Psoas muscle (tissue), 7 donors: ENCODE data around the gene ZNF711. TPM values are rescaled to one million over a fixed set of nuclear protein-coding genes. Genes with fewer than 3 reads are reported as not detected.

Experiments used
- polyA plus RNA-seq, 3 donors: library from polyadenylated mRNA; stranded (reverse); fragments of 200-250 nt; gene quantifications; one replicate each; pipeline ENCODE4 v1.2.3, GENCODE V29; 2013
- total RNA-seq, 4 donors: library from RNA; stranded (reverse); fragmentation: NEBNext Ultra II Directional in 2 of 4; extraction: Animal tissue kit (Norgen Biotek cat#: 25700) in 2 of 4; gene quantifications; one replicate each; pipeline versions ENCODE4 v1.2.1 to v1.2.4, GENCODE V29; 2021 to 2023
- donor health status: healthy with polysubstance abuse.
- donor health status: DM: no; HTN: no; CAD: no; lungs with moderate emphysema.
- donor health status: Bipolar disorder and iron deficiency.
- donor health status: healthy.
- donor health status: DM: no; HTN: no; CAD: no.
- donor health status: DM: no; HTN: no; CAD: no.
- donor health status: DM: yes; HTN: yes; CAD: no.

Gene ZNF711
- total and polyA plus RNA-seq, 7 donors = 0.11 to 0.86 (median 0.37) TPM

Other genes starting within 250 kb of the ZNF711 start
- 10 to 100 TPM; 30.7 to 55.4 (median 42.1) TPM for gene APOOL, start 240.1 kb upstream of the ZNF711 start, total RNA-seq
- gene APOOL, start 240.1 kb upstream of the ZNF711 start, polyA plus RNA-seq = 10 to 100 TPM in 2 of 3 donors, 1 to 10 TPM in 1; 8.2 to 28.6 (median 14.1) TPM
- not detected for gene SATL1, start 212 bp upstream of the ZNF711 start, total RNA-seq
- gene SATL1, start 212 bp upstream of the ZNF711 start, polyA plus RNA-seq = not detected
- gene POF1B, start 135.7 kb downstream of the ZNF711 start, total RNA-seq = under 1 TPM in 1 of 4 donors, not detected in 3; 0.08 TPM
- under 1 TPM in 2 of 3 donors, not detected in 1; 0.01 to 0.04 TPM for gene POF1B, start 135.7 kb downstream of the ZNF711 start, polyA plus RNA-seq